ENCODE results near the gene CAPNS1.
A peak's percentile ranks its signal among the peaks of the same experiment; 100 is the strongest.
"Not testable (repeated sequence)": the region's sequence is repeated elsewhere in the genome, so short reads cannot be mapped to it uniquely, and the experiment has no call there.

Gene CAPNS1

GRCh38 chr19:36182612-36183244 is 42.9 kb downstream of the CAPNS1 start:
- no peak for DNase-seq (ENCODE audit: extremely low read depth, insufficient read length)
- Histone ChIP-seq H3K36me3 (ENCODE audit: control insufficient read depth, insufficient read depth, low read length) (no peaks in the 10 kb centered on the region), H3K27me3 (replicated peaks; ENCODE audit: control insufficient read depth, insufficient read depth, low read length) (no peaks in the 10 kb centered on the region), H3K4me3 (replicated peaks; ENCODE audit: low read depth, low read length) (no peak overlapping the region)
- TF ChIP-seq CTCF (IDR thresholded peaks at IDR 0.05; ENCODE audit: insufficient read depth, low read length, poor library complexity, severe bottlenecking): no peak

- no peak for DNase-seq (ENCODE audit: extremely low read depth, insufficient read length)
- no peak overlapping the region for H3K4me3 ChIP-seq (replicated peaks; ENCODE audit: low read depth, low read length)
- TF ChIP-seq CTCF (IDR thresholded peaks at IDR 0.05; ENCODE audit: insufficient read depth, low read length, poor library complexity, severe bottlenecking): no peak
- no peaks in the 10 kb centered on the region for H3K27me3 ChIP-seq (replicated peaks; ENCODE audit: control insufficient read depth, insufficient read depth, low read length)
- H3K36me3 ChIP-seq (ENCODE audit: control insufficient read depth, insufficient read depth, low read length): no peaks in the 10 kb centered on the region
Measured at GRCh38 chr19:36183245-36183628, 43.4 kb downstream of the CAPNS1 start.

GRCh38 chr19:36186722-36187121 is 46.9 kb downstream of the CAPNS1 start:
- not testable (repeated sequence) for H3K36me3 ChIP-seq (ENCODE audit: control insufficient read depth, insufficient read depth, low read length); H3K27me3 ChIP-seq (replicated peaks; ENCODE audit: control insufficient read depth, insufficient read depth, low read length); DNase-seq (ENCODE audit: extremely low read depth, insufficient read length); H3K4me3 ChIP-seq (replicated peaks; ENCODE audit: low read depth, low read length)

GRCh38 chr19:36196249-36196648 is 56.4 kb downstream of the CAPNS1 start:
- no peak for TF ChIP-seq CTCF (IDR thresholded peaks at IDR 0.05; ENCODE audit: insufficient read depth, low read length, poor library complexity, severe bottlenecking)
- H3K36me3 ChIP-seq (ENCODE audit: control insufficient read depth, insufficient read depth, low read length): no peaks in the 10 kb centered on the region
- no peak overlapping the region for H3K4me3 ChIP-seq (replicated peaks; ENCODE audit: low read depth, low read length)
- H3K27me3 ChIP-seq (replicated peaks; ENCODE audit: control insufficient read depth, insufficient read depth, low read length): no peaks in the 10 kb centered on the region
- peak; percentile 45 for DNase-seq (ENCODE audit: extremely low read depth, insufficient read length)

GRCh38 chr19:36198119-36198518 is 58.3 kb downstream of the CAPNS1 start:
- no peak for TF ChIP-seq CTCF (IDR thresholded peaks at IDR 0.05; ENCODE audit: insufficient read depth, low read length, poor library complexity, severe bottlenecking)
- DNase-seq (ENCODE audit: extremely low read depth, insufficient read length): no peak
- no peaks in the 10 kb centered on the region for H3K27me3 ChIP-seq (replicated peaks; ENCODE audit: control insufficient read depth, insufficient read depth, low read length)
- no peaks in the 10 kb centered on the region for H3K36me3 ChIP-seq (ENCODE audit: control insufficient read depth, insufficient read depth, low read length)
- no peak overlapping the region for H3K4me3 ChIP-seq (replicated peaks; ENCODE audit: low read depth, low read length)
